Stimulated activated CD4-positive, alpha-beta T cell treated with anti-CD3 and anti-CD28 coated beads, TNF-alpha, amount 100 ng/mL, for 24 hours (primary cell): ENCODE data around the gene CAGE1.

Experiments used
- DNase-seq, 3 experiments: peaks; one replicate each; pipeline ENCODE4 v3.0.0-alpha.2; 2020; ENCODE audit warnings: low read depth in 3 of 3

CAGE1 gene

GRCh38 chr6:7311917-7312615 lies 77.5 kb downstream of the CAGE1 start:
- no peak for DNase-seq

- DNase-seq: no peak
These were observed 78.4 kb downstream of the CAGE1 start for GRCh38 chr6:7311176-7311575.

GRCh38 chr6:7309050-7309449 lies 80.5 kb downstream of the CAGE1 start:
- DNase-seq: no peak

- DNase-seq: no peak
These were observed 82.0 kb downstream of the CAGE1 start for GRCh38 chr6:7307533-7307932.

GRCh38 chr6:7304821-7305220 lies 84.7 kb downstream of the CAGE1 start:
- no peak for DNase-seq

GRCh38 chr6:7301702-7302101 lies 87.8 kb downstream of the CAGE1 start:
- DNase-seq: no peak

GRCh38 chr6:7300926-7301325 lies 88.6 kb downstream of the CAGE1 start:
- no peak for DNase-seq

- DNase-seq: no peak
These were observed 91.4 kb downstream of the CAGE1 start for GRCh38 chr6:7298113-7298512.

- DNase-seq: no peak
These were observed 92.9 kb downstream of the CAGE1 start for GRCh38 chr6:7296602-7297001.

- no peak for DNase-seq
These were observed 93.6 kb downstream of the CAGE1 start for GRCh38 chr6:7295916-7296315.

GRCh38 chr6:7292596-7293255 lies 96.8 kb downstream of the CAGE1 start:
- DNase-seq: no peak

GRCh38 chr6:7290079-7290478 lies 99.5 kb downstream of the CAGE1 start:
- no peak for DNase-seq

- DNase-seq: no peak
These were observed 104.1 kb downstream of the CAGE1 start for GRCh38 chr6:7285416-7285815.

- DNase-seq: no peak
These were observed 105.9 kb downstream of the CAGE1 start for GRCh38 chr6:7283676-7284075.

- no peak for DNase-seq
These were observed 107.2 kb downstream of the CAGE1 start for GRCh38 chr6:7282097-7282906.
